DND-41 (cell line): ENCODE results near the gene DOCK7.

Source experiments
- ATAC-seq: fragments of 200-7000 bp; cut with Tn5 transposase; 3 replicates; pipeline ENCODE4 v1.9.1; 2021; ENCODE audit warnings: low read depth; ENCODE audit not compliant: insufficient read depth
- DNase-seq: peaks from one replicate; pipeline ENCODE4 v3.0.0-alpha.2; 2020
- H2AFZ ChIP-seq: 2 replicates; pipeline ENCODE4 v1.6.0; 2012; ENCODE audit warnings: low read depth, low read length
- H3K27ac ChIP-seq: 2 replicates; pipeline ENCODE4 v1.5.1; 2012; ENCODE audit warnings: low read length, inconsistent platforms
- H3K27me3 ChIP-seq: fragments of 200-600 bp; sonication (generic); 2 replicates; pipeline ENCODE4 v1.6.0; 2012; ENCODE audit warnings: low read length, mild to moderate bottlenecking, inconsistent platforms; ENCODE audit not compliant: insufficient read depth, poor library complexity
- H3K36me3 ChIP-seq: 2 replicates; pipeline ENCODE4 v1.5.1; 2012; ENCODE audit warnings: low read length, inconsistent platforms; ENCODE audit not compliant: insufficient read depth
- H3K4me1 ChIP-seq: 2 replicates; pipeline ENCODE4 v1.5.1; 2012; ENCODE audit warnings: mild to moderate bottlenecking, low read length; ENCODE audit not compliant: insufficient read depth
- H3K4me2 ChIP-seq: 2 replicates; pipeline ENCODE4 v1.6.0; 2012; ENCODE audit warnings: mild to moderate bottlenecking, moderate library complexity, low read length, inconsistent platforms; ENCODE audit not compliant: insufficient read depth
- H3K4me3 ChIP-seq, 2 experiments: fragments of 200-600 bp in 1 of 2; shearing (Covaris generic) in 1 of 2; 2 replicates each; pipeline ENCODE4 v1.5.1; 2012 to 2016; ENCODE audit warnings: inconsistent platforms in 2 of 2, low read length in 2 of 2, mild to moderate bottlenecking in 2 of 2, low read depth in 1 of 2, moderate library complexity in 1 of 2
- H3K79me2 ChIP-seq: 2 replicates; pipeline ENCODE4 v1.6.0; 2012; ENCODE audit warnings: low read length, inconsistent platforms; ENCODE audit not compliant: insufficient read depth
- H3K9ac ChIP-seq: 2 replicates; pipeline ENCODE4 v1.6.0; 2012; ENCODE audit warnings: low read depth, mild to moderate bottlenecking, inconsistent platforms, low read length, moderate library complexity
- H3K9me3 ChIP-seq: 2 replicates; pipeline ENCODE4 v1.5.1; 2012; ENCODE audit warnings: low read length, moderate library complexity, mild to moderate bottlenecking, inconsistent platforms; ENCODE audit not compliant: insufficient read depth, severe bottlenecking
- H4K20me1 ChIP-seq: 2 replicates; pipeline ENCODE4 v1.6.0; 2012; ENCODE audit warnings: low read length; ENCODE audit not compliant: insufficient read depth
- CTCF ChIP-seq: IDR thresholded peaks from 2 replicates; pipeline ENCODE4 v1.5.1; 2012; ENCODE audit warnings: borderline replicate concordance, low read length, moderate library complexity, mild to moderate bottlenecking; ENCODE audit not compliant: poor library complexity, severe bottlenecking; ENCODE audit errors: extremely low read depth
- EZH2 ChIP-seq: IDR thresholded peaks from 3 replicates; pipeline ENCODE4 v1.6.1; 2012; ENCODE audit warnings: borderline replicate concordance, low read depth, mild to moderate bottlenecking, moderate library complexity, low read length, inconsistent platforms; ENCODE audit not compliant: severe bottlenecking

The DOCK7 gene

DNA sequence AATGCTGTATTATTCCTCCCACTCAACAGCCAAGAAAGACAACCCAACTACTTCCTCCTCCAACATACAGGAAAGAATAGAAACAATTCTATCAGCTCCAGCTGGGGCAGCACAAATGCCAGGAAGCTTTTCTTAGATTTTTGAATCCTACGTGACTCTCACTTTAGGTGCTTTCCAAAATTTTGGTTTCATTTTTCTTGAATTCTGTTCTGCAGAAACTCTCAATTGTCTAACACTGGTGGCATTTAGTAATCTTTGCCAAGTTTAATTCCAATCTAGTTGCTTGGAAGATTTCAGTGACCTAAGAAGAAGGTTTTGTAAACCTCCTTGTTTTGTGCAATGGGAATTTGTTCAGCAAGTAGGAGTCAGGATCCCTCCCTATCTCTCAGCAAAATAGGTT, 37.1 kb upstream of the DOCK7 start:
- no peaks in the 10 kb centered on the region for H3K9me3 ChIP-seq
- DNase-seq (no peak), ATAC-seq (no peak)
- H3K27ac ChIP-seq: no peak overlapping the region
- no peak overlapping the region for H3K4me3 ChIP-seq
- H2AFZ ChIP-seq: no peak overlapping the region
- no peaks in the 10 kb centered on the region for H3K27me3 ChIP-seq
- H3K4me1 ChIP-seq: no peaks in the 10 kb centered on the region
- no peak overlapping the region for H3K4me2 ChIP-seq
- H3K79me2 ChIP-seq: no peaks in the 10 kb centered on the region
- H3K36me3 ChIP-seq: no peaks in the 10 kb centered on the region
- no peak overlapping the region for H3K9ac ChIP-seq
- H4K20me1 ChIP-seq: no peaks in the 10 kb centered on the region
- TF ChIP-seq CTCF: no peak
- no peak for TF ChIP-seq EZH2

GRCh38 chr1:62724430-62724829, 36.2 kb upstream of the DOCK7 start:
- Histone ChIP-seq H3K4me1 (no peaks in the 10 kb centered on the region), H3K4me2 (no peak overlapping the region), H3K9ac (no peak overlapping the region), H2AFZ (no peak overlapping the region), H3K9me3 (no peaks in the 10 kb centered on the region), H3K79me2 (no peaks in the 10 kb centered on the region), H3K27ac (no peak overlapping the region), H3K36me3 (no peaks in the 10 kb centered on the region), H3K4me3 (no peak overlapping the region), H4K20me1 (no peaks in the 10 kb centered on the region), H3K27me3 (no peaks in the 10 kb centered on the region)
- DNase-seq: no peak
- no peak for ATAC-seq
- TF ChIP-seq CTCF: no peak
- no peak for TF ChIP-seq EZH2

GRCh38 chr1:62723883-62724282, 35.7 kb upstream of the DOCK7 start:
- Histone ChIP-seq H3K27me3 (no peaks in the 10 kb centered on the region), H3K79me2 (no peaks in the 10 kb centered on the region), H3K4me1 (no peaks in the 10 kb centered on the region), H3K9me3 (no peaks in the 10 kb centered on the region), H3K36me3 (no peaks in the 10 kb centered on the region), H3K27ac (no peak overlapping the region), H3K9ac (no peak overlapping the region), H4K20me1 (no peaks in the 10 kb centered on the region), H2AFZ (no peak overlapping the region), H3K4me3 (no peak overlapping the region), H3K4me2 (no peak overlapping the region)
- ATAC-seq: no peak
- TF ChIP-seq EZH2: no peak
- DNase-seq: no peak

GRCh38 chr1:62722796-62723195, 34.6 kb upstream of the DOCK7 start:
- no peak for ATAC-seq
- no peaks in the 10 kb centered on the region for H3K4me1 ChIP-seq

More at GRCh38 chr1:62722796-62723195, 34.6 kb upstream of the DOCK7 start:
- H3K27ac ChIP-seq: no peak overlapping the region
- no peak for TF ChIP-seq EZH2
- no peak for TF ChIP-seq CTCF
- no peak overlapping the region for H3K4me3 ChIP-seq
- DNase-seq: no peak
- H2AFZ ChIP-seq: no peak overlapping the region
- H4K20me1 ChIP-seq: no peaks in the 10 kb centered on the region
- no peaks in the 10 kb centered on the region for H3K9me3 ChIP-seq
- no peak overlapping the region for H3K9ac ChIP-seq
- no peaks in the 10 kb centered on the region for H3K79me2 ChIP-seq
- H3K36me3 ChIP-seq: no peaks in the 10 kb centered on the region
- no peak overlapping the region for H3K4me2 ChIP-seq
- H3K27me3 ChIP-seq: no peaks in the 10 kb centered on the region
